Esophagus squamous epithelium (tissue), 4 donors: Measurements from ENCODE around the gene CUEDC1.

Experiments
- CTCF ChIP-seq, 6 experiments: fragments of 450-650 bp in 4 of 6; fragments of 200-600 bp in 2 of 6; sonication (generic) in 2 of 6; IDR thresholded peaks; one replicate each; pipeline ENCODE4 v1.5.1; 2016 to 2019; ENCODE audit warnings: antibody characterized with exemption in 6 of 6, mild to moderate bottlenecking in 4 of 6, moderate library complexity in 4 of 6
- POLR2A ChIP-seq, 4 donors: fragments of 450-650 bp; IDR thresholded peaks; one replicate each; pipeline ENCODE4 v1.6.1; 2017; ENCODE audit warnings: antibody characterized with exemption in 4 of 4, mild to moderate bottlenecking in 4 of 4, moderate library complexity in 3 of 4

GRCh38 chr17:57937492-57937891, 17.7 kb downstream of the CUEDC1 start:
- TF ChIP-seq POLR2A (IDR thresholded peaks at IDR 0.05) (no peak), CTCF (IDR thresholded peaks at IDR 0.05) (no peak)
